ENCODE results near the gene FLNB.

- TF ChIP-seq CTCF (IDR thresholded peaks at IDR 0.05) (peak; percentile 87), REST (IDR thresholded peaks at IDR 0.05; ENCODE audit: insufficient read depth in 1 of 2, low read depth in 2 of 2, low read length in 1 of 2) (0 out of 4 replicates have a peak, but pooled peaks of 1 of the 2 experiments have one; percentile 38), POLR2AphosphoS5 (IDR thresholded peaks at IDR 0.05; ENCODE audit: low read depth, low read length) (no peak)
Measured at GRCh38 chr3:58217209-58217811, 209.1 kb downstream of the FLNB start.

Measured in Panc1 (cell line).